Loucy (cell line): ENCODE data around the gene LEKR1.

ENCODE experiments used
- H2AFZ ChIP-seq: fragments of 200-600 bp; sonication (generic); 2 replicates; pipeline ENCODE4 v1.6.0; 2016; ENCODE audit warnings: antibody characterized with exemption, mild to moderate bottlenecking, low read length, moderate library complexity
- H3F3A ChIP-seq: fragments of 200-600 bp; 2 replicates; pipeline ENCODE4 v1.6.0; 2016; ENCODE audit warnings: antibody characterized with exemption, low read depth, mild to moderate bottlenecking
- H3K27me3 ChIP-seq: fragments of 200-600 bp; sonication (generic); 2 replicates; pipeline ENCODE4 v1.6.1; 2014; ENCODE audit warnings: low read length, mild to moderate bottlenecking; ENCODE audit not compliant: insufficient read depth, poor library complexity, severe bottlenecking
- H3K36me3 ChIP-seq: fragments of 200-600 bp; sonication (generic); 2 replicates; pipeline ENCODE4 v1.6.1; 2016; ENCODE audit warnings: low read length; ENCODE audit not compliant: insufficient read depth
- H3K4me1 ChIP-seq: fragments of 200-600 bp; sonication (generic); 2 replicates; pipeline ENCODE4 v1.5.1; 2014; ENCODE audit warnings: low read length, mild to moderate bottlenecking; ENCODE audit not compliant: insufficient read depth, poor library complexity, severe bottlenecking
- H3K4me2 ChIP-seq: fragments of 200-600 bp; sonication (generic); 2 replicates; pipeline ENCODE4 v1.6.0; 2014; ENCODE audit warnings: antibody characterized with exemption, low read length, low read depth, mild to moderate bottlenecking; ENCODE audit not compliant: poor library complexity, severe bottlenecking
- H3K4me3 ChIP-seq: fragments of 200-600 bp; sonication (generic); 2 replicates; pipeline ENCODE4 v1.5.1; 2014; ENCODE audit warnings: low read length, mild to moderate bottlenecking, mixed read lengths; ENCODE audit not compliant: poor library complexity, severe bottlenecking
- H3K79me2 ChIP-seq: fragments of 200-600 bp; sonication (generic); 2 replicates; pipeline ENCODE4 v1.6.1; 2014; ENCODE audit warnings: low read length; ENCODE audit not compliant: insufficient read depth
- H3K9ac ChIP-seq: fragments of 200-600 bp; sonication (generic); 2 replicates; pipeline ENCODE4 v1.6.0; 2014; ENCODE audit warnings: mild to moderate bottlenecking, low read depth, low read length, moderate library complexity; ENCODE audit not compliant: poor library complexity, severe bottlenecking
- H3K9me2 ChIP-seq: fragments of 200-600 bp; sonication (generic); replicated peaks from 2 replicates; pipeline ENCODE4 v1.6.1; 2016; ENCODE audit warnings: low read depth, low read length, mixed read lengths
- H3K9me3 ChIP-seq: fragments of 200-600 bp; sonication (generic); 2 replicates; pipeline ENCODE4 v1.6.1; 2014; ENCODE audit warnings: mild to moderate bottlenecking, antibody characterized with exemption, low read length, low read depth; ENCODE audit not compliant: insufficient read depth
- H4K20me1 ChIP-seq: fragments of 200-600 bp; sonication (generic); 2 replicates; pipeline ENCODE4 v1.6.0; 2014; ENCODE audit warnings: antibody characterized with exemption, low read length, mild to moderate bottlenecking; ENCODE audit not compliant: insufficient read depth, poor library complexity, severe bottlenecking
- CTCF ChIP-seq: fragments of 200-600 bp; sonication (generic); conservative IDR thresholded peaks from 2 replicates; pipeline ENCODE4 v1.5.1; 2014; ENCODE audit warnings: mild to moderate bottlenecking, antibody characterized with exemption, low read length
- EZH2phosphoT487 ChIP-seq: fragments of 200-600 bp; IDR thresholded peaks from 2 replicates; pipeline ENCODE4 v1.6.1; 2018; ENCODE audit warnings: antibody characterized with exemption, mild to moderate bottlenecking, moderate library complexity, borderline replicate concordance

LEKR1 gene

GRCh38 chr3:156826144-156826895, at the start of gene LEKR1:
TSS of gene LEKR1 (plus strand) at chr3:156826353. CDS start at chr3:156829330, 2,977 bp downstream.
- Histone ChIP-seq H3F3A (no peaks in the 10 kb centered on the region), H3K9me2 (no peaks in the 10 kb centered on the region), H3K9ac (peak within 1 kb of the TSS; percentile 75), H4K20me1 (no peaks in the 10 kb centered on the region), H3K27me3 (no peaks in the 10 kb centered on the region), H3K9me3 (no peaks in the 10 kb centered on the region), H3K36me3 (no peaks in the 10 kb centered on the region), H2AFZ (peak within 1 kb of the TSS; percentile 96), H3K4me1 (peaks cover 18% of the 10 kb centered on the region), H3K79me2 (no peaks in the 10 kb centered on the region), H3K4me2 (peak within 1 kb of the TSS; percentile 72), H3K4me3 (peak within 1 kb of the TSS; percentile 86)
- TF ChIP-seq EZH2phosphoT487 (no peak), CTCF (no peak)

GRCh38 chr3:156776871-156777270, 49.3 kb upstream of the LEKR1 start:
- H3K9ac ChIP-seq, result no peak overlapping the region
- no peak overlapping the region for H3K4me3 ChIP-seq
- no peaks in the 10 kb centered on the region for H3F3A ChIP-seq
- H2AFZ ChIP-seq, result no peak overlapping the region
- H3K27me3 ChIP-seq, result no peaks in the 10 kb centered on the region
- no peak for TF ChIP-seq EZH2phosphoT487
- no peak for TF ChIP-seq CTCF
- no peak overlapping the region for H3K4me2 ChIP-seq
- H3K4me1 ChIP-seq, result peaks cover 10% of the 10 kb centered on the region
- H4K20me1 ChIP-seq, result no peaks in the 10 kb centered on the region
- no peaks in the 10 kb centered on the region for H3K36me3 ChIP-seq
- H3K9me2 ChIP-seq, result no peaks in the 10 kb centered on the region
- no peaks in the 10 kb centered on the region for H3K79me2 ChIP-seq
- no peaks in the 10 kb centered on the region for H3K9me3 ChIP-seq

GRCh38 chr3:156781310-156782230, 44.6 kb upstream of the LEKR1 start:
- Histone ChIP-seq H4K20me1 (no peaks in the 10 kb centered on the region), H3K4me3 (no peak overlapping the region), H3K9me2 (no peaks in the 10 kb centered on the region), H3K36me3 (no peaks in the 10 kb centered on the region), H3F3A (no peaks in the 10 kb centered on the region), H3K79me2 (no peaks in the 10 kb centered on the region), H3K9ac (no peak overlapping the region), H3K27me3 (no peaks in the 10 kb centered on the region), H3K9me3 (no peaks in the 10 kb centered on the region), H3K4me1 (peaks cover 1% of the 10 kb centered on the region), H2AFZ (no peak overlapping the region), H3K4me2 (no peak overlapping the region)
- no peak for TF ChIP-seq EZH2phosphoT487
- TF ChIP-seq CTCF, result no peak
